HepG2 (cell line): ENCODE data around the gene FKBP5. TPM values are rescaled to one million over a fixed set of nuclear protein-coding genes. Genes with fewer than 3 reads are reported as not detected.

Experiments used
- BRD4 ChIP-seq: sonication (generic); formaldehyde crosslinking; IDR thresholded peaks from 2 replicates; pipeline ENCODE4 v1.4.0; 2020; ENCODE audit warnings: missing genetic modification reagents
- CCDC6 ChIP-seq: sonication (generic); formaldehyde crosslinking; IDR thresholded peaks from 2 replicates; pipeline ENCODE4 v1.8.1; 2022; ENCODE audit warnings: mild to moderate bottlenecking, missing genetic modification reagents, moderate library complexity
- GABPA ChIP-seq, 2 experiments: IDR thresholded peaks; 2 replicates each; pipeline ENCODE4 v1.6.1; 2011 to 2016; ENCODE audit warnings: low read depth in 2 of 2, low read length in 1 of 2, missing biosample characterization in 1 of 2, missing genetic modification characterization in 1 of 2
- HDAC1 ChIP-seq: sonication (generic); formaldehyde crosslinking; IDR thresholded peaks from 2 replicates; pipeline ENCODE4 v1.5.1; 2020; ENCODE audit warnings: mild to moderate bottlenecking, missing genetic modification reagents
- HMG20A ChIP-seq: IDR thresholded peaks from 2 replicates; pipeline ENCODE4 v1.6.1; 2016; ENCODE audit warnings: borderline replicate concordance
- ISL2 ChIP-seq: sonication (generic); formaldehyde crosslinking; IDR thresholded peaks from 2 replicates; pipeline ENCODE4 v1.5.0; 2020; ENCODE audit warnings: missing genetic modification reagents
- KLF6 ChIP-seq: IDR thresholded peaks from 2 replicates; pipeline ENCODE4 v1.8.0; 2016; ENCODE audit warnings: missing biosample characterization, missing genetic modification reagents
- MTA1 ChIP-seq: sonication (generic); formaldehyde crosslinking; IDR thresholded peaks from 2 replicates; pipeline ENCODE4 v1.4.0; 2020; ENCODE audit warnings: missing genetic modification reagents, mild to moderate bottlenecking, borderline replicate concordance
- MTF2 ChIP-seq: sonication (generic); formaldehyde crosslinking; IDR thresholded peaks from 2 replicates; pipeline ENCODE4 v1.5.0; 2020; ENCODE audit warnings: missing genetic modification reagents, borderline replicate concordance
- NCOR1 ChIP-seq: fragments of 200-600 bp; sonication (generic); IDR thresholded peaks from 2 replicates; pipeline ENCODE4 v1.7.0; 2017; ENCODE audit warnings: antibody characterized with exemption, low read length, borderline replicate concordance
- PHF21A ChIP-seq: sonication (generic); formaldehyde crosslinking; IDR thresholded peaks from 2 replicates; pipeline ENCODE4 v1.5.0; 2020; ENCODE audit warnings: mild to moderate bottlenecking, missing genetic modification reagents
- POLR2G ChIP-seq: fragments of 200-400 bp; formaldehyde crosslinking; IDR thresholded peaks from 2 replicates; pipeline ENCODE4 v1.6.1; 2018; ENCODE audit warnings: mild to moderate bottlenecking, low read depth, low read length, moderate library complexity
- TGIF2 ChIP-seq: IDR thresholded peaks from 2 replicates; pipeline ENCODE4 v1.6.1; 2016; ENCODE audit warnings: control low read depth, missing compliant biosample characterization
- ZKSCAN1 ChIP-seq: fragments of 150-350 bp; IDR thresholded peaks from 2 replicates; pipeline ENCODE4 v1.6.1; 2014; ENCODE audit warnings: low read length
- ZNF10 ChIP-seq: sonication (generic); formaldehyde crosslinking; IDR thresholded peaks from 2 replicates; pipeline ENCODE4 v1.4.0; 2020; ENCODE audit warnings: mild to moderate bottlenecking, low read depth, missing genetic modification reagents, borderline replicate concordance
- ZNF205 ChIP-seq: IDR thresholded peaks from 2 replicates; pipeline ENCODE4 v1.6.1; 2018; ENCODE audit warnings: missing biosample characterization, missing genetic modification reagents
- ZNF232 ChIP-seq: sonication (generic); formaldehyde crosslinking; IDR thresholded peaks from 2 replicates; pipeline ENCODE4 v1.4.0; 2020; ENCODE audit warnings: missing genetic modification reagents, borderline replicate concordance
- ZNF562 ChIP-seq: sonication (generic); formaldehyde crosslinking; IDR thresholded peaks from 2 replicates; pipeline ENCODE4 v1.8.0; 2022; ENCODE audit warnings: missing genetic modification reagents, borderline replicate concordance
- ZSCAN22 ChIP-seq: sonication (generic); formaldehyde crosslinking; IDR thresholded peaks from 2 replicates; pipeline ENCODE4 v1.4.0; 2020; ENCODE audit warnings: mild to moderate bottlenecking, missing genetic modification reagents
- polyA plus RNA-seq, 8 experiments: library from polyadenylated mRNA; depleted of rRNA in 3 of 8; stranded (reverse) in 7 of 8; unstranded in 1 of 8; fragments of >200 nt; fragmentation: Illumina TruSeq in 4 of 8; extraction: Trizol in 4 of 8; gene quantifications; 2 replicates each; pipeline versions ENCODE4 v1.2.1 to v1.2.3, GENCODE V29; 2011 to 2016; ENCODE audit warnings: low read depth in 4 of 8, missing spikeins in 1 of 8, mixed read lengths in 1 of 8; ENCODE audit not compliant: insufficient read depth in 1 of 8
- total RNA-seq, 5 experiments: library from RNA; depleted of rRNA; stranded (reverse); fragments of >200 nt; fragmentation: Illumina TruSeq; extraction: Trizol; gene quantifications; 2 replicates each; pipeline ENCODE4 v1.2.3, GENCODE V29; 2016; ENCODE audit warnings: low read depth in 1 of 5
- TF ChIP-seq, protein P1 (sequence below): sonication (generic); formaldehyde crosslinking; IDR thresholded peaks from 2 replicates; pipeline ENCODE4 v1.4.0; 2020; ENCODE audit warnings: missing genetic modification reagents, mild to moderate bottlenecking, borderline replicate concordance
- TF ChIP-seq, protein P2 (sequence below): IDR thresholded peaks from 2 replicates; pipeline ENCODE4 v1.6.1; 2016; ENCODE audit warnings: low read depth, missing genetic modification reagents, missing compliant biosample characterization
- TF ChIP-seq, protein P3 (sequence below): IDR thresholded peaks from 2 replicates; pipeline ENCODE4 v1.6.1; 2012; ENCODE audit warnings: inconsistent platforms

FKBP5 gene
- total and polyA plus RNA-seq, 2 of the 13 experiments (the other 11 are each of a cell fraction or from before 2014, with no cell fraction given), result 8.0 to 17.4 TPM

DNA sequence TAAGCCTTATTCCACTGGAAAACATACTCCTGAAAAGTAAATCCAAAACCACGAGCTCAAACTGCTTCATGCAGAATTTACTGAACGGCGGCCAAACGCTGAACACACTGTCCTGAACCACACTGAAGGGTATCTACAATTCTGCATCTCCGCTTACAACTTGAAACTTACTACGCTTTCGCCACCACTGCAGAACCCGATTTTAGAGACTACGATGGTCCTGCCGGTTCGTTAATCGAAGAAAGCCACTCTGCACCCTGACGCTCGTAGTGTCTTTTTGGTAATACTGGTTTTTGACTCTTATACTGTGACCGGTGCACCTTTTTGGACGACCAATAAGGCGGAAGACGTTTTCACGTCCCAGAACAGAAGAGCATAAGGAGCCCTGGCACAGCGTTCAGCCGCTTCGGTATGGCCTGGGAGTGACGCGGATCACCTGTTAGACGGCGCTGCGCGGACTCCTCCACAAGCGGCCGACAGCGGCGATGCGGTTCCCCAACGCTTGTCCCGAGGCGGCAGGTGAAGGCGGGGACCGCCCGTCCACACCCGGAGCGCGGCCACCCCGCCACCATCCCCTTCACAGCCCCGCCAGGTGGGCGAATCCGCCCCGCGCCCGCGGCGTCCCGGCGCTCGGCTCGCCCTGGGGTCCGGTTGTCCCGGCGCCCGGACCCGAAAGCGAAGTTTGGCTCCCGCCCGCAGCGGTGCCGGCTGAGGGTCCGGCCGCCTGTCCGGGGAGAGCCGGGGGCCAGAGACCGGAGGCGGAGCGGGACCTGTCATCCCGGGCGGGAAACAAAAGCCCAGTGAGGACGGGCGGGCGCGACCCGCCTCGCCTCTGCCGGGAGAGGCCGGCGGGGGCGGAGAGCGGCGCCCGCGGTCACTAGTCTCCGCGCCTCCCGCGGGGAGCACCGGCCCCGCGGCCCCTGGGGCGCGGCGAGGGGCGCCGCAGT lies 784 bp downstream of the FKBP5 start (continued):
- TF ChIP-seq, protein P1, sequence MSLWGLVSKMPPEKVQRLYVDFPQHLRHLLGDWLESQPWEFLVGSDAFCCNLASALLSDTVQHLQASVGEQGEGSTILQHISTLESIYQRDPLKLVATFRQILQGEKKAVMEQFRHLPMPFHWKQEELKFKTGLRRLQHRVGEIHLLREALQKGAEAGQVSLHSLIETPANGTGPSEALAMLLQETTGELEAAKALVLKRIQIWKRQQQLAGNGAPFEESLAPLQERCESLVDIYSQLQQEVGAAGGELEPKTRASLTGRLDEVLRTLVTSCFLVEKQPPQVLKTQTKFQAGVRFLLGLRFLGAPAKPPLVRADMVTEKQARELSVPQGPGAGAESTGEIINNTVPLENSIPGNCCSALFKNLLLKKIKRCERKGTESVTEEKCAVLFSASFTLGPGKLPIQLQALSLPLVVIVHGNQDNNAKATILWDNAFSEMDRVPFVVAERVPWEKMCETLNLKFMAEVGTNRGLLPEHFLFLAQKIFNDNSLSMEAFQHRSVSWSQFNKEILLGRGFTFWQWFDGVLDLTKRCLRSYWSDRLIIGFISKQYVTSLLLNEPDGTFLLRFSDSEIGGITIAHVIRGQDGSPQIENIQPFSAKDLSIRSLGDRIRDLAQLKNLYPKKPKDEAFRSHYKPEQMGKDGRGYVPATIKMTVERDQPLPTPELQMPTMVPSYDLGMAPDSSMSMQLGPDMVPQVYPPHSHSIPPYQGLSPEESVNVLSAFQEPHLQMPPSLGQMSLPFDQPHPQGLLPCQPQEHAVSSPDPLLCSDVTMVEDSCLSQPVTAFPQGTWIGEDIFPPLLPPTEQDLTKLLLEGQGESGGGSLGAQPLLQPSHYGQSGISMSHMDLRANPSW (CRISPR knock-in tag), result no peak
- TF ChIP-seq, protein P2, sequence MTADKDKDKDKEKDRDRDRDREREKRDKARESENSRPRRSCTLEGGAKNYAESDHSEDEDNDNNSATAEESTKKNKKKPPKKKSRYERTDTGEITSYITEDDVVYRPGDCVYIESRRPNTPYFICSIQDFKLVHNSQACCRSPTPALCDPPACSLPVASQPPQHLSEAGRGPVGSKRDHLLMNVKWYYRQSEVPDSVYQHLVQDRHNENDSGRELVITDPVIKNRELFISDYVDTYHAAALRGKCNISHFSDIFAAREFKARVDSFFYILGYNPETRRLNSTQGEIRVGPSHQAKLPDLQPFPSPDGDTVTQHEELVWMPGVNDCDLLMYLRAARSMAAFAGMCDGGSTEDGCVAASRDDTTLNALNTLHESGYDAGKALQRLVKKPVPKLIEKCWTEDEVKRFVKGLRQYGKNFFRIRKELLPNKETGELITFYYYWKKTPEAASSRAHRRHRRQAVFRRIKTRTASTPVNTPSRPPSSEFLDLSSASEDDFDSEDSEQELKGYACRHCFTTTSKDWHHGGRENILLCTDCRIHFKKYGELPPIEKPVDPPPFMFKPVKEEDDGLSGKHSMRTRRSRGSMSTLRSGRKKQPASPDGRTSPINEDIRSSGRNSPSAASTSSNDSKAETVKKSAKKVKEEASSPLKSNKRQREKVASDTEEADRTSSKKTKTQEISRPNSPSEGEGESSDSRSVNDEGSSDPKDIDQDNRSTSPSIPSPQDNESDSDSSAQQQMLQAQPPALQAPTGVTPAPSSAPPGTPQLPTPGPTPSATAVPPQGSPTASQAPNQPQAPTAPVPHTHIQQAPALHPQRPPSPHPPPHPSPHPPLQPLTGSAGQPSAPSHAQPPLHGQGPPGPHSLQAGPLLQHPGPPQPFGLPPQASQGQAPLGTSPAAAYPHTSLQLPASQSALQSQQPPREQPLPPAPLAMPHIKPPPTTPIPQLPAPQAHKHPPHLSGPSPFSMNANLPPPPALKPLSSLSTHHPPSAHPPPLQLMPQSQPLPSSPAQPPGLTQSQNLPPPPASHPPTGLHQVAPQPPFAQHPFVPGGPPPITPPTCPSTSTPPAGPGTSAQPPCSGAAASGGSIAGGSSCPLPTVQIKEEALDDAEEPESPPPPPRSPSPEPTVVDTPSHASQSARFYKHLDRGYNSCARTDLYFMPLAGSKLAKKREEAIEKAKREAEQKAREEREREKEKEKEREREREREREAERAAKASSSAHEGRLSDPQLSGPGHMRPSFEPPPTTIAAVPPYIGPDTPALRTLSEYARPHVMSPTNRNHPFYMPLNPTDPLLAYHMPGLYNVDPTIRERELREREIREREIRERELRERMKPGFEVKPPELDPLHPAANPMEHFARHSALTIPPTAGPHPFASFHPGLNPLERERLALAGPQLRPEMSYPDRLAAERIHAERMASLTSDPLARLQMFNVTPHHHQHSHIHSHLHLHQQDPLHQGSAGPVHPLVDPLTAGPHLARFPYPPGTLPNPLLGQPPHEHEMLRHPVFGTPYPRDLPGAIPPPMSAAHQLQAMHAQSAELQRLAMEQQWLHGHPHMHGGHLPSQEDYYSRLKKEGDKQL (CRISPR knock-in tag), result no peak
- TF ChIP-seq ZKSCAN1 (no peak), ZSCAN22 (no peak), ZNF232 (CRISPR knock-in tag) (0 out of 2 replicates have a peak, but pooled peaks have one; percentile 17), POLR2G (no peak), ZNF10 (CRISPR knock-in tag) (no peak), BRD4 (CRISPR knock-in tag) (no peak), TGIF2 (CRISPR knock-in tag) (peak; percentile 46; the same call in 1 of the 2 replicates), KLF6 (CRISPR knock-in tag) (no peak), CCDC6 (CRISPR knock-in tag) (no peak), ZNF562 (CRISPR knock-in tag) (no peak), MTF2 (CRISPR knock-in tag) (peak; percentile 80; the same call in 1 of the 2 replicates), HDAC1 (CRISPR knock-in tag) (peak; percentile 58), MTA1 (CRISPR knock-in tag) (no peak), PHF21A (CRISPR knock-in tag) (no peak), NCOR1 (no peak), HMG20A (CRISPR knock-in tag) (no peak), ISL2 (no peak), GABPA (IDR thresholded peaks at IDR 0.05; ENCODE audit: low read depth, low read length) (no peak), GABPA (CRISPR knock-in tag; IDR thresholded peaks at IDR 0.05; ENCODE audit: low read depth) (no peak), ZNF205 (no peak)
- TF ChIP-seq, protein P3, sequence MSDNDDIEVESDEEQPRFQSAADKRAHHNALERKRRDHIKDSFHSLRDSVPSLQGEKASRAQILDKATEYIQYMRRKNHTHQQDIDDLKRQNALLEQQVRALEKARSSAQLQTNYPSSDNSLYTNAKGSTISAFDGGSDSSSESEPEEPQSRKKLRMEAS, result no peak; the same call in 1 of the 2 replicates
